Psoas muscle (tissue), 8 donors: ENCODE results near the gene SEMA3C. TPM values are rescaled to one million over a fixed set of nuclear protein-coding genes. Genes with fewer than 3 reads are reported as not detected.

Experiments
- ATAC-seq, 4 donors: fragments of 200-7000 bp; cut with Tn5 transposase; one replicate each; pipeline ENCODE4 v1.9.1; 2020; ENCODE audit warnings: moderate library complexity in 3 of 4, mild to moderate bottlenecking in 2 of 4
- DNase-seq, 2 donors: peaks; one replicate each; pipeline ENCODE4 v3.0.0-alpha.2; 2020
- H3K27ac ChIP-seq: fragments of 200-600 bp; one replicate; pipeline ENCODE4 v1.8.0; 2022
- H3K27me3 ChIP-seq, 3 donors: fragments of 200-600 bp in 1 of 3; one replicate each; pipeline versions ENCODE4 v1.6.1 to v1.8.0; 2013 to 2022; ENCODE audit warnings: low read length in 2 of 3, mild to moderate bottlenecking in 2 of 3, moderate library complexity in 1 of 3; ENCODE audit not compliant: insufficient read depth in 3 of 3
- H3K36me3 ChIP-seq, 2 donors: fragments of 200-600 bp in 1 of 2; one replicate each; pipeline versions ENCODE4 v1.6.1 to v1.8.0; 2013 to 2022; ENCODE audit warnings: low read depth in 1 of 2, mild to moderate bottlenecking in 1 of 2, moderate library complexity in 1 of 2; ENCODE audit not compliant: insufficient read depth in 1 of 2
- H3K4me1 ChIP-seq: fragments of 200-600 bp; one replicate; pipeline ENCODE4 v1.8.0; 2022
- H3K4me3 ChIP-seq: fragments of 200-600 bp; one replicate; pipeline ENCODE4 v1.8.0; 2022; ENCODE audit warnings: mild to moderate bottlenecking
- H3K9me3 ChIP-seq: fragments of 200-600 bp; one replicate; pipeline ENCODE4 v1.8.0; 2022
- CTCF ChIP-seq: fragments of 200-600 bp; IDR thresholded peaks from one replicate; pipeline ENCODE4 v1.8.0; 2022; ENCODE audit warnings: antibody characterized with exemption
- WGBS, 3 donors: extraction: QIAGEN DNeasy Blood & Tissue Kit; methylation state at CpG; one replicate each; pipeline versions ENCODE4 v1.1.6 to v1.1.7; 2013; 5-methylcytosine and 5-hydroxymethylcytosine counted together
- intact Hi-C, 2 donors: fragments of 100-400 bp; cut with DNase I; formaldehyde crosslinking; loops; one replicate each; pipeline versions ENCODE4 v1.11.0 to v1.14.2; 2022
- polyA plus RNA-seq, 3 donors: library from polyadenylated mRNA; stranded (reverse); fragments of 200-250 nt; gene quantifications; one replicate each; pipeline ENCODE4 v1.2.3, GENCODE V29; 2013
- total RNA-seq, 4 donors: library from RNA; stranded (reverse); fragmentation: NEBNext Ultra II Directional in 2 of 4; extraction: Animal tissue kit (Norgen Biotek cat#: 25700) in 2 of 4; gene quantifications; one replicate each; pipeline versions ENCODE4 v1.2.1 to v1.2.4, GENCODE V29; 2021 to 2023
- donor health status: healthy with polysubstance abuse.
- donor health status: DM: no; HTN: no; CAD: no; lungs with moderate emphysema.
- donor health status: Bipolar disorder and iron deficiency.
- donor health status: healthy.
- donor health status: DM: yes; HTN: yes; CAD: no.
- donor health status: DM: no; HTN: no; CAD: no.
- donor health status: DM: no; HTN: no; CAD: no.
- donor health status: DM: yes; HTN: yes; CAD: no.

SEMA3C gene
- total and polyA plus RNA-seq, 7 donors: 6.6 to 63.1 (median 18.3) TPM

- no peaks in the 10 kb centered on the region for H3K27me3 ChIP-seq
- H3K4me1 ChIP-seq: peaks cover 7% of the 10 kb centered on the region
- TF ChIP-seq CTCF: no peak
- intact Hi-C loops: loop anchor here in 1 of 2 donors (1.0 kb wide), 1 partner anchor 33 kb away; no protein-coding TSS in a partner anchor
- H3K4me3 ChIP-seq: no peak overlapping the region
- H3K9me3 ChIP-seq: no peaks in the 10 kb centered on the region
- DNase-seq (no peak), ATAC-seq (peak in 2 of 4 donors; percentile 41 to 50)
- WGBS, 3 donors: 23 to 26% (median 26%) methylated on average over 4 of the region's 4 CpGs
- H3K27ac ChIP-seq: no peak overlapping the region
- no peaks in the 10 kb centered on the region for H3K36me3 ChIP-seq
Measured at GRCh38 chr7:80890426-80891258, 28.2 kb downstream of the SEMA3C start.

GRCh38 chr7:80889525-80889924 is 29.3 kb downstream of the SEMA3C start:
- Histone ChIP-seq H3K9me3 (no peaks in the 10 kb centered on the region), H3K36me3 (no peaks in the 10 kb centered on the region), H3K4me3 (no peak overlapping the region), H3K4me1 (peaks cover 7% of the 10 kb centered on the region), H3K27me3 (no peaks in the 10 kb centered on the region), H3K27ac (no peak overlapping the region)
- intact Hi-C loops: no loop called here
- WGBS, 3 donors: 97 to 100% (median 99%) methylated on average over 1 of the region's 1 CpG
- no peak for DNase-seq
- ATAC-seq: no peak
- TF ChIP-seq CTCF: no peak

- intact Hi-C loops: no loop called here
- no peak overlapping the region for H3K27ac ChIP-seq
Measured at GRCh38 chr7:80885757-80886156, 33.1 kb downstream of the SEMA3C start.

DNA sequence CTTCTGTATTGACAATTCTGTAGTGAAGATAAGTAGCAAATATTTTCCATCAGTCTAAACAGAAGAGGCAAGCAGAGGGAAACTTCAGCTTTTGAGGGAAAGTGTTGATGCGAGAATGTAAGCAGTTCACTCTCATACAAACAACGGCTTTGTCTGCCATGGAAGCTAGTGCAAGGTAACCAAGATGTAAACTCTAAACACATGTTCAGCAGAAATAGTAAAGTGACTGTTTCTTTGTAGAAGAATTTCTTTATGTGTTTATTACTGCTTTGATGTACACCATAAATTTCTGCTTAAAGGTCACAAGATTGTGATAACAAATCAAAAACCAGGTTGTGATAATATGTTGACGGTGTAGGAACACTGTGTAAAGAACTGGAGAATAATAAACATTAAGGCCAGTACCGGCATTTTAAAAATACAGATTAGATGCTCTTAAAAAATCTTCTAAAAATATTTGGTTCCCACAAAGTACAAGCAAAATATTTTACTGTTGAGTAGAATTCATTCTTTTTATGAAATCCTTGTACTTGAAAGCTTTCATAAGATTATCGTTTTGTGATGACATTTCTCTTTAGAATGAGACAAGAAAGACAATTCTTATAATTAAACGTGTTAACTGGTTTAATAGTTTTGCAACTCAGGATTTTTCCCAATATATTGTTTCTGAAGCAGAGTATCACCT is 34.2 kb downstream of the SEMA3C start:
- no peak for DNase-seq
- TF ChIP-seq CTCF: no peak
- intact Hi-C loops: no loop called here
- no peak overlapping the region for H3K4me3 ChIP-seq
- no peaks in the 10 kb centered on the region for H3K27me3 ChIP-seq
- peaks cover 16% of the 10 kb centered on the region for H3K4me1 ChIP-seq
- WGBS, 3 donors: 81 to 89% (median 89%) methylated on average over 6 of the region's 6 CpGs
- peak overlapping the region; percentile 63 for H3K27ac ChIP-seq
- H3K9me3 ChIP-seq: no peaks in the 10 kb centered on the region
- no peak for ATAC-seq
- H3K36me3 ChIP-seq: no peaks in the 10 kb centered on the region

More at GRCh38 chr7:80885757-80886156, 33.1 kb downstream of the SEMA3C start:
- no peaks in the 10 kb centered on the region for H3K36me3 ChIP-seq
- DNase-seq (no peak), ATAC-seq (no peak)
- H3K4me3 ChIP-seq: no peak overlapping the region
- no peaks in the 10 kb centered on the region for H3K27me3 ChIP-seq
- 92 to 95% (median 93%) methylated on average over 2 of the region's 2 CpGs for WGBS, 3 donors
- H3K4me1 ChIP-seq: peaks cover 20% of the 10 kb centered on the region
- no peaks in the 10 kb centered on the region for H3K9me3 ChIP-seq
- no peak for TF ChIP-seq CTCF
